Suprapubic skin (tissue), 3 donors: ENCODE measurements around the gene ACO1.

ENCODE experiments used
- CTCF ChIP-seq, 2 donors: fragments of 200-600 bp in 1 of 2; fragments of 450-650 bp in 1 of 2; sonication (generic) in 1 of 2; IDR thresholded peaks; one replicate each; pipeline ENCODE4 v1.5.1; 2016 to 2019; ENCODE audit warnings: antibody characterized with exemption in 2 of 2, mild to moderate bottlenecking in 1 of 2, moderate library complexity in 1 of 2
- EP300 ChIP-seq: sonication (generic); formaldehyde crosslinking; IDR thresholded peaks from one replicate; pipeline ENCODE4 v1.6.1; 2017; ENCODE audit warnings: antibody characterized with exemption
- POLR2A ChIP-seq, 2 donors: fragments of 450-650 bp; IDR thresholded peaks; one replicate each; pipeline ENCODE4 v1.6.1; 2017; ENCODE audit warnings: antibody characterized with exemption in 2 of 2, mild to moderate bottlenecking in 2 of 2, moderate library complexity in 2 of 2

- no peak for TF ChIP-seq CTCF (IDR thresholded peaks at IDR 0.05)
- TF ChIP-seq POLR2A (IDR thresholded peaks at IDR 0.05), result no peak
- no peak for TF ChIP-seq EP300
Observed at GRCh38 chr9:32414856-32415255, 30.4 kb downstream of the ACO1 start.
